Skin of body (tissue), 2 donors: ENCODE data around the gene MARCHF3. TPM values are rescaled to one million over a fixed set of nuclear protein-coding genes. Genes with fewer than 3 reads are reported as not detected.
"Not testable (repeated sequence)": the region's sequence is repeated elsewhere in the genome, so short reads cannot be mapped to it uniquely, and the experiment has no call there.

Experiments used
- DNase-seq: peaks from one replicate; lab custom pipeline; 2025; lab: John Stamatoyannopoulos, UW
- total RNA-seq: library from RNA; depleted of rRNA; stranded (reverse); fragments of >200 nt; gene quantifications from one replicate; pipeline ENCODE4 v1.2.3, GENCODE V29; 2014

Gene MARCHF3
- total RNA-seq, 1 donor from 2014 or later = 18.5 TPM

DNA sequence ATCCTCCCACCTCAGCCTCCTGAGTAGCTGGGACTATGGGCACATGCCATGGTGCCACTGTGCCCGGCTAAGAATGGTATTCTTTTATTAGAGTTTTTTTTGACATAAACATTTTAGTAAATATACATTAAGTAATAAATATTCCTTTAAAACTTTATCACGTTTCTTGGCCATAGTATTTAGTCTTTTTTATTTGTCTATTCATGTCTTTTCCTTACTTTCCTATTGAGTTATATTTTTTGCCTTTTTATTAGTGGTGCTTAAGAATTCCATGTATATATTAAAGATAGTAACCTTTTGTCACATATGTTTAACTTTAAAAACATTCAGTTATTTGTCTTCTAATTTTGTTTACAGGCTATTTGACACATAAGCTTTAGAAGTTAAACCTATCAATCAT is 73.4 kb downstream of the MARCHF3 start:
- no peak for DNase-seq

DNA sequence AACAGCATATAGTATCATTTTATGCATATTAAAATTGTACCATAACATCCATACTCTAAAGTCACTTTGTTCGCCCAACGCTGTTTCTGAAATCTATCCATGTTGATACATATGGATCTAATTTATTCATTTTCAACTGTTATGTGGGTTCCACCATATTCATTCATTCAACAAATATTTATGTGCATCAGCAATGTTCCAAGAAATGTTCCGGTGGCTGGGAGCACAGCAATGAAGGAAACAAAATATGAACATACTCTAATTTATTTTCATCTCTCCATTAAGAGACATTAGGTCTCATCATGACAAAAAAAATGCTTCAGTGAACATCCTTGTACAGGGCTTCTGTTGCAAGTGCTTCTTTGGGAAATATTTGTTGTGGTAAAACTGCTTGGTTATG is 75.4 kb downstream of the MARCHF3 start:
- DNase-seq = no peak

DNA sequence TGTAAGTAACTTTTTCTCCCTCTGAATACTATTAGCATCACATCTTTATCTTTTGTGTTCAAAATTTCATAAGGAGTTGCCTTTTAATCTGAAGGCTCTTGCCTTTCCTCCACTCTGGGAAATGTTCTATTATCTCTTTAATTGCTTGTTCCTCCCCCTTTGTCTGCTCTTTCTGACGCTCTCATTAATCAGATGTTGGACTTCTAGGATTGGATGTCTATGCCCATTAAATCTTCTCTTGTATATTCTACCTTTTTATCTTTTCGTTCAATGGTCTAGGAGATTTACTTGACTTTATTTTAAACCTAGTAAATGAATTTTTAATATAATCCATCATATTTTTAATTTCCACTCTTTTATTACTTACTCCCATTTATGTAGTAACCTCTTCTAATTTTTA is 76.7 kb downstream of the MARCHF3 start:
- DNase-seq = no peak

DNA sequence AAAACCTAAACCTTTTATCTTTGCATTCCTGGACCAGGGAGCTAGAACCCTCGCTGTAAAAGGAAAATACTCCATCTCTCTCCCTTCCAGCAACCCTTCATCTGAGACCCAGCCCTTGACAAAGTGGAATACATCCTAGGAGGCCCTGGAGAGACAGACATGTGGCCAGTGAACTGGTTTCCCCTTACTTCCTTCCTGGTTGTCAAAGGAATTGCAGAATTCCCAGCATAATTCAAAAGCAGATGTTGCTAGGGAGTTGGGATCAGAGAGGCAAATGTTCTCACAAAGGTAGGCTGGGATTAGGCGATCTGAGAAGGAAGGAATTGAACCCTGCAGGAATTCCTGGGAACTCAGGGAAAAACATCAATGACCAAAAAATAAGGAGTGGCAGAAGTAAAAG is 80.9 kb downstream of the MARCHF3 start:
- no peak for DNase-seq

DNA sequence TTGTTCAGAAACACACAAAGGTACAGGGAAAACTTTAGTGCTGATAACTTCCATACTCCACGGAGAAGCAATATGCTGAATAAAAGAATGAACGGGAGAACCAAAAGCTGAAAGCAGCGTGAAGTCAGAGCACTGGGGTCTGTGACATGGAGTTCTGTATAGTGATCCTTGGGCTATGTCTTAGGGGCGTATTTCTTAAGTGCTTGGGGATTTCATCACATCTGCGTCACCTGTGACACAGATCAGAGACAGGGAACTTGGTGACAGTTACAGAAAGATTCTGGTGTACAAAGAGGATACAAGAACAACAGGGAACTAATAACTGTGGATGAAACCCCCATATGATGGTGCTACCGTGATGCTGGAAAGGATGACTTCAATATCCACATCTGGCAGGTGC is 81.9 kb downstream of the MARCHF3 start:
- DNase-seq = no peak

DNA sequence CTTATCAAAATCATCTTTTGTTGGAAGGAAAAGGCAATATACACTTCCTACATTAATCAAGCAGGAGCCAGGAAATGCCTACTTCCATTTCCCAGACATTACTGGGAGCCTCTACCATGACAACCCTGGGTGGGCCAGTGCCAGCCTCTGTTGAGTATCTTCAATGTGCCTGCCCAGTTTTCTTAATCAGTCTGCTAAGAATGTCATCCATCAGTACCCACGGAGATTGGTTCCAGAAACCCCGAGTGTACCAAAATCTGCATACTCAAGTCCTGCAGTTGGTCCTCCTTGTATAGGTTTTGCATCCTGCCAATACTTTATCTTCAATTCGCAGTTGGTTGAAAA is 82.4 kb downstream of the MARCHF3 start:
- no peak for DNase-seq

DNA sequence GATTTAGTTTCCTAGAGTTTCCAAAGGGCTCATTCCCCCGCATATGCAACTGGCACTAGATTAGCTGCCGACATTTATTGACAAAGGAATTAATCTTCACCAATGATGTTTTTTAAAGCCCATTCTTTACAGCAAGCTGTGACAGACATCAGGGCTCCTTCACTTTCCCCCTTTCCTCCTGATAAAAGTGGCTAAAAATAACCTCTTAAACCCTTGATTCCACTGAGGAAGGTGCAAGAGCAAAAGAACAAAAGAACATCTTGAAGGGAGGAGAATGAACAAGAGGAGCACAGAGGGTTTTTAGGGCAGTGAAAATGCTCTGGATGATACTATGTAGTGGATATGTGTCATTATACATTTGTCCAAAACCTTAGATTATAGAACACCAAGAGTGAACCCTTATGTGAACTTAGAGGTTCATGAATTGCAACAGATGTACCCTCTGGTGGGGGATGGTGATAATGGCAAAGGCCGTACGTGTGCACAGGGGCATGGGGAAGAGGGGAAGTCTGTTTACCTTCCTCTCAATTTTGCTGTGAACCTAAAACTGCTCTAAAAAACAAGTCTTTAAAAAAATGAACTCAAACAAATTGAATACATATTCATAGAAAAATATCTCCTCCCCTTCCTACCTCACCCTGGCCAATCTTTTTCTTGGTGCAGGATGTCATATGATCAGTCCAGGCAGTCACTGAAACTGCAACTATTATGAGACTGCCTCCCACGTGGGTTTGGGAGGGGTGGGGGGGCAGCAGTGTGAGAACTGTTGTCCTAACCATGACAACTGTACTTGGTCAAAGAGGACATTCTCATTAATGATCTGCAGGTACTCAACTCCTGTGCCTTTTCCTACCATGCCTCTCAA is 83.0 kb downstream of the MARCHF3 start:
- DNase-seq = no peak

DNA sequence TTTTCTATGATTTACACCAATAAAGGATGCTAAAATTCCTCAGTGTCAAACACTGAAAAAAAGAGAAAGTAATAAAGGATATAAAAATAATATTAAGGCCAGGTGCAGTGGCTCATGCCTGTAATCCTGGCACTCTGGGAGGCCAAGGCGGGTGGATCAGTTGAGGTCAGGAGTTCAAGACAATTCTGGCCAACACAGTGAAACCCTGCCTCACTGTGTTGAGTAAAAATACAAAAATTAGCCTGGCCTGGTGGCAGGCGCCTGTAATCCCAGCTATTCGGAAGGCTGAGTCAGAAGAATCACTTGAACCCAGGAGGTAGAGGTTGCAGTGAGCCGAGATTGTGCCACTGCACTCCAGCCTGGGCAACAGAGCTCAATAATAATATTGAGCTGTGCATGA is 87.5 kb downstream of the MARCHF3 start:
- not testable (repeated sequence) for DNase-seq

DNA sequence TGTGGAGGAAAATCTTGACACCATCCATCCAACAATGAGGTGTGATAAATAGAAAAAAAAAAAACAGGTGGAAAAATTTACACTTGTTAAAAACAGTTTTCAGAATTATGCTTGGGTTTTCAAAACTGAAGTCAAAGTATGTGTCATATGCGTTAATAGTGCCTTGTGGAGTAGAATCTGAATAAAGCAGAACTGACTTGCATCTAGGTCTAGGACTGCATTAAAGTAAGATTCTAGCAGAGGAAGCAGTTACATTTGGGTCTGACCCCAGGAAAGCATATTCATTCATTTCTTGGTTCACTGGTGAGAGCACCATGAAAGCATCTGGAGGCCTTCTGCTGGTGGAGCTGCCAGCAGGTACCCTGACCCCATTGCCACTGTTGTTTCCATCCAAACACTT is 89.0 kb downstream of the MARCHF3 start:
- DNase-seq = no peak

DNA sequence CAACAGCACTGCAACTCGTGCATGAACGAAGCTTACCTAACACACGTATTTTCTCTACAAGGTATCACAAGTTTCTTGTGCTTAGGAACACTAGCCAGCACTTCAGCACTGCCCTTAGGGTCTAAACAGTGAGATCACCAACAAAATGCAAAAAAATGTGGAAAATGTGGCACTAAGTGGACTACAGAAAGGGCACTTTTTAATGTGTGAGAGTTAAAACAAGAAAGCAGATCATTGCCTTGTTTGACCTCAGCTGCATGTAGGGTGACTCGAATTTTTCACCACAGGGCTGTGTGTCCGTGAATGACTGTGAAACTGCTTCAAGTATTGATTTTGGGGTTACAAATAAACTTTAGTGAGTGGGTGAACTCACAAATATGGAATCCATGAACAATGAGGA is 90.5 kb downstream of the MARCHF3 start:
- no peak for DNase-seq

DNA sequence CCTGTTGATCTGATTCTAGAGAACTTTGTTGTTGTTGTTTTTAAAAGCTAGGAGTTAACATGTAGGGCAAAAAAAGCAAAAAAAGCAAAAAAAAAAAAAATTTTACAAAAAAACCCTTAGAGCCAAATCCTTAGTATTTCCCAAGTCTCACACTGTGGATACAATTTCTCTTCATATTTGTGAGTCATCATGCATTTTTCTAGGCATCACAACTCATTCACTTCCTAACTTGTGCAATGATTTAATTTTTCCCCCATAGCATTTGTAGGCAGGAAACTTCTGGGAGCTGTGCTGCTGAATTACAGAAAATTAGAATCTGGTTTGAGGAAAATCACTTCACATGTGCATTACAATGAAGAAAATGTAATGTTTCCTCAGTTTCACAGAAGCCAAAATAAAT is 91.9 kb downstream of the MARCHF3 start:
- DNase-seq = no peak

DNA sequence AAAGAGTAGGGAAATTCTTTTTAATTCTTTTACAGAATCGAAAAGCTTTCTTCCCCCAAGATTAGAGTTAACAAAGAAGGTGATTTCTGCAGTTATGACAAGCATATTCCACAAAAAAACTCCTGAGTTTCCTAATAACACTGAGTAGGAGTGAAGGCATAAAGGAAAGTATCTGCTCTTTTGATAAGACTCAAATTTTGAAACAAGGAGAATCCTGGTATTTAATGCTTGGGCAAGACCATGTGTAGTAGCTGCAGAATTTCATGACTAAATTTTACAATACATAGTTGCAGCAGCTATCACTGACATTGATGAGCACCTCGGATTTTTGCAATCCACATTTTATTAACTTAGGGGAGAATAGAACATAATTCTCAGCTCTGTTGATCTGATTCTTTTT is 92.6 kb downstream of the MARCHF3 start:
- no peak for DNase-seq

DNA sequence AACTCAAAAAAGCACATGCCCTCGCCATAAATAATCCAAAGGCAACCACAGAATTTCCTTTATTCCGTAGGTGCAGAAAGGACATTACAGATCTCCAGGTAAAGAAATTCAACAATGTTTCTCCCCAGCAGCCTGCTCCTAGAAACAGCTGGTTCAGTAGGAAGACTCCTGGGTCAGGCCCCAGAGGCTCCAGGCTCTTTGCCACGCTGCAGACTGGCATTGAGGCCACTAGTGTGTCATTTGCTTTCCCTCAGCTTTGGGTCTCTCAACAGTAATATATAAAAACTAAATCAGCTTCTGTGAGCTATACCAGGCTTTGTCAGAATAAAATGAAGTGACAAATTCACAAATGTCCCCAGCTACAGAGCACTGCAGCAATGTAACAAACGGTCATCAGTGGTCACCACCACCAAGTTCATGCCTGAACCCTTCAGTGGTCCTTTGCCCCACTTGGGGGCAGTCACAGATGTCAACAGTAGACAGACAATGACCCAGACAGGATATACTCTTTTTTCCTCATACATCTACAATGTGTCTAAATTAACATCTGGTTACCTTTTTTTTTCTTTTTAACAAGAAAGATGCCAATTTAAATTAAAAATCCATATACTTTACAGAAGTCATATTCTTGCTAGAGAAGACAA is 93.5 kb downstream of the MARCHF3 start:
- no peak for DNase-seq

DNA sequence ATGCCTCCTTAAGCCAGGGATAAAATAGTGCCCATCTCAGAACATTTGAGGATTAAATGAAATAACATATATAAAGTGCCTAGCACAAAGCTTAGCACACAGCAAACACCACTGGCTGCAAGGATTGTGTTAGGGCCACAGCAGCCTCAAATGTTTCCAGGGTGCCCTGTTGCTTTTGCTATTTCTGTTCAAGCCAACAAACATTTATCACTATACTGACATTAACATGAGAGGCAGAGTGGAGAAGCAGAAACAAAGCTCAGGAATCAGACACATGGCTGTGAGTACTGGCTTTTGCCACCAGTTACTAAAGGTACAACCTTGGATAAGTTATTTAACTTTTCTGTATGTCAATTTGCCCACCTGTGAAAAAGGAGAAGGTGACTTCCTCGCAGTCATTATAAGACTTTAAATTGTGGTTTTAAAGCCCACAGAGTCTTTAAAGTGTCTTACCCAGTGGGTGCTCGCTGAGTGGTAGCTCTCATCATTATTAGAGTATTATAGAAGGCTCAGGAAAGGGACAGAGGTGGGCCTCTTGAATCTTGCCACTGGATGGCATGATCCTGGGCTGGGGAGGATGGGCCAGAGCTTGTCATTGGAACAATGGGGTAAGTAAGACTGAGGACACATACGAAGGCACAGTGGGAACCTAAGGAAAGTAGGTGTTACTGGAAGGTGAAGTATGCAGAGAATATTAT is 98.2 kb downstream of the MARCHF3 start:
- DNase-seq = no peak

DNA sequence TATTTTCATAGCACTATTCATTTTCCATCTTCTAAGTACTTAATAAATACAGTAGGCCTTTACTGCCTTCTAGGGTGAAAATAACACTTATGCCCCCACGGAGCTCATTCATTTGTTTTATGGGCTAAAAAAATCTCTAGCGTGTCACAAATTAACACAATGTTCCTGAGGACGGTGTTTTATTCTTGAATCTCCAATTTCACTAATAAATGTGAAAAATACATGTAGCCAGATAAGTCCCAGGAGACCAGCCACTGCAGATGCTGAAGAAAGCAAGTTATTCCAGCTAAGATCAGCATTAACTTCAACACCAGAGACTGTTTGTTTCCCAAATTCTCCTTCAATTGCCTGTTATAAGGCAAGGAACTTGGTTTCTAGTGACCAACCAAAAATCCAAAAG is 102.3 kb downstream of the MARCHF3 start:
- no peak for DNase-seq

DNA sequence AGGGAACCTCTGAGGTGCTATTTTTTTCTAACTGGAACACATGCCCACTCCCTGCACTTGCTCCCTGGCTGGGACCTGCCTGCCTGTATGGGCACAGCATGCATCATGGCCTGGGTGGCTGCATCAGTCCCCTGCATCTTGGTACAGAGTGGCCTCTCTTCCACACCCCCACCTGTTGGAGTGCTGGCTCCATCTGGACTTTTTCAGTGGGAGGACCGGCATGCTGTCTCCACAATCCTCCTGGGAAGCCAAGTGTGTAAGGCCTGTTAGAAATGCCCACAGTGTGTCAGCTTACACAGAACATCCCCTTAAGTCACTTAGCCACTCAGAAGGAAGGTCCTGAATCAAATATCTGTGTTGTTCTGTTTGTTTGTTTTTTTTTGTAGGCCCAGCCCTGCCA is 102.9 kb downstream of the MARCHF3 start:
- no peak for DNase-seq

DNA sequence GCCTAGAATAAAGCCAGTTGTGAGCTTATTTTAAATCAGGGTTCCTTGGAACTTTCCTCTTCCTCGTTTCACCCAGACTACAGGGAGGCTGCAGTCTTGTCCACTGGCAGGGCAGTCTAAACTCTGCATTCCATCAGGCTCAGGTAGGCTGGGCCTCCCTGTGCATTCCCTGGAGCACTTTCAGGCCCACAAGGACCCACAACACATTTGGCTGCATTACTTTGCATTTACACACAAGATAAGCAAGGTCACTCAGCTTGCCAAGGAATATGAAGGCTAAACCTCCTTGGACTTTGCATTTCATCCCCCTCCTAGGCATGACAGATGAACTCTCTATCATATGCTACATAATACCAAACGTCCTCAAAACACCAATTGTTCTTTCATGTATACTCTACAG is 104.2 kb downstream of the MARCHF3 start:
- DNase-seq = no peak

DNA sequence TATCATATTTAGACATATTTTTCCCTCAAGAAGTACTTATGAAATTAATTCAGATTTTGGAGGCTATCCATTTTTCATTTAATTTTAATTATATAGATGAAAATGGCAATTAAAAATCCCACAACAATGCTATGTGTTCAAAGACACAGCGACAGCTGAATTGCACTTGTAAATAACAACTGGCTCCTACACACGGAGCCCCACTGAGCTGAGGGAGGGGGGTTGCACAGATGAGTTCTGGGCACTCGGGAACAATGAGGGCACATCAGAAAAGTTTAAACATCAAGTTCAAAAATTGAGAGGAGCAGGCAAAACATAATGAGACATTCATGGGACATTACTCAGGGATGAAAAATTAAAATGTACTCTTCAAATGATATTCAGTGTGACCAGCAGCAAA is 104.9 kb downstream of the MARCHF3 start:
- DNase-seq = no peak

DNA sequence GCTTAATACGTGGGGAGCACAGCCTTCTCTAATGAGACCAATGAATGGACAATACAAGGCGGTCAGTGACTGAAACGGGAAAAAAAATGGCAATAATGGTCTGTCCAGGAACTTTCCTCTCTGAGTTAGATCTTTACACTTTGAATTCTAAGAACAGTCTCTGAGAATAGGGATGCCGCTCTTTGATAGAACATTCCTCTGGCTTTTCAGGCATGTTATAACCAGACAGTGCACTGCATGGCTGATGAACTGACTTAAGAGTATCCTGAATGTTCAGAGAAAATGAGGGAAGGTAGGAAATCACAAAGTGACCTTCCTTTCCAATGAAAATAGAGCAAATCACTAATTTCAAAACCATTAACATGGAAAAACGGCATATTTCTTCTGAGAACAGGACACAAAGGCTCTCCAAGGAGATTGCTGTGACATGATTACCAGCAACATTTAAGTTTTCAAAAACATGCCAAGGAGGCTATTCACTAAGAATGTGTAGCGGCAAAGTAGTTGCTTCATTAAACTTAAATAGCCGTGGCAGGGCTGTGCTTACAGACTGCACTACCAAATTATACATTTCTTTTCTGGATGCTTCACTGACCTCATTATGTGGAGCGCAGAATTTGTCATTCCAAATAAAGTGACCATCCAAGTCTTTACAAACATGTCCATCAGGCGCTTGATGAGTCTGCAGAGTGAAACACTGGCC is 105.9 kb downstream of the MARCHF3 start:
- DNase-seq = no peak

DNA sequence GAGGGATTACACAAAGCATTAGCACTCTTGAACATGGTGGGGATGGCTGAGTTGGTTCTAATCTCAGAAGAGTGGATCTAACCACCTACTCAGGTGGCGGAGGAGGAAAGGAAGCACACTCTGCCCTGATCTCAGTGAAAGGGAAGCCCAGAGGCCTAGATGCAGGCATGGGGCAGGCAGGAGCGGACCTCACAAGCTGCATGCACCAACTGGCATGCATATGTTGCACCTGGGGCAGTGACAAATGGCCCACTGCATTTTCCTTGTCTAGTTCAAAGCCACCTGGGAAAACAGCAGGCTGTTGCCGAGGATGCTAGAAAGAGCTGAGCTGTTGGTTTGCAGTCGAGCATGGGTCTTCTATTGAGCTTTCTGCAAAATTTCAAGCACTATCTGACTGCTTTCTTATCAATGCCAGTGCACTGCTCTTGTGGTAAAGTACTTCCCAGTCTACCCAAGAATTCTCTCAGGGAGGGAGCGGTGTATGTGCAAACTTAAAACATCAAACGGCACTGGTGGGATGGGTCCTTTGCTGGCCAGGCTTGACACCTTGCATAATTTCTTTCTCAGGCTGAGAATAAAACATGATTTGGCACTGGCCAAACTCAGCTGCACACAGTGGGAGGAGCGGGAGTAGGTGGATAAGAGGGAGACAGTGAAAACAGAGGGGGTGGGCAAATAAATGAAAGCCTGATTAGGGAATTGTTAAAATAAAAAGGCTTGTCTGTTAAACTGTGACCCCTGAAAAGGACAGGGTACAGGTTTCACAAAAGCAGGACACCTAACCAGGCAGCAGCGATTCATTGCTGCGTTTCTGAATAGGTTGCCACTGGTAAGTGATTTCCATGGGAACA is 108.9 kb downstream of the MARCHF3 start:
- no peak for DNase-seq

DNA sequence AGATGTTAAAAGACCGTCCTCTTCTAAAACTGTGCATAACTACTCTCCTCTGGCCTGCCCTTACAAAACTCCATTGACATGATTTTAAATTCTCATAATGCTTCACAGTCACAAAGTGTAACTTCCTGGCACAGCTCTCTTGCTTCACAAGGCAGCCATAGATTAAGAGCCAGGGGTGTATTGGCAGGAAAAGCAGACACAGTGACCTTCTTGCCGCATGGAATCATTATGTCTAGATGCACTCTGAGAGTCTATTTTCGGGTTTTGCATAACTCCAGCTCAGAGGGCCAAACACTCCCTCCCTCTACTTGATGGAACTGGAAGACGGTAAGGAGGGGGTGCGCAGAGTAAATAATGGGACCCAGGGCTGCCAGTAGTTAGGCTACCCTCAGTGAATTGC is 110.1 kb downstream of the MARCHF3 start:
- DNase-seq = peak; percentile 74
